IMR-90 (cell line): ENCODE measurements around the gene SMYD1. TPM values are rescaled to one million over a fixed set of nuclear protein-coding genes. Genes with fewer than 3 reads are reported as not detected.
"Not testable (repeated sequence)": the region's sequence is repeated elsewhere in the genome, so short reads cannot be mapped to it uniquely, and the experiment has no call there.

Experiments
- ATAC-seq: fragments of 200-7000 bp; cut with Tn5 transposase; 2 replicates; pipeline ENCODE4 v1.9.1; 2020; ENCODE audit warnings: low read depth, mild to moderate bottlenecking, moderate library complexity
- BruUV-seq: library from RNA; stranded (reverse); fragments of 400-500 nt; replicated peaks from 2 replicates; lab custom pipeline; 2021; lab: Mats Ljungman, UMichigan
- CTCF ChIA-PET: fragments of 300-600 bp; formaldehyde crosslinking; extraction: SDS; loops from one replicate; lab custom pipeline; 2021; ENCODE audit warnings: antibody characterized with exemption; lab: Yijun Ruan, JAX
- POLR2A ChIA-PET: fragments of 300-600 bp; sonication (Branson Sonifier 250); formaldehyde crosslinking; loops from one replicate; lab custom pipeline; 2022; ENCODE audit warnings: antibody characterized with exemption; ENCODE audit not compliant: unreplicated experiment; lab: Charles Lee
- DNase-seq: peaks from one replicate; pipeline ENCODE4 v3.0.0; 2013
- H2AFZ ChIP-seq: replicated peaks from 2 replicates; pipeline ENCODE3; 2013; ENCODE audit warnings: low read length, mild to moderate bottlenecking; ENCODE audit not compliant: poor library complexity
- H2AK5ac ChIP-seq: 2 replicates; pipeline ENCODE4 v1.6.1; 2013; ENCODE audit warnings: low read depth, low read length, inconsistent platforms
- H2AK9ac ChIP-seq: replicated peaks from 2 replicates; pipeline ENCODE3; 2013; ENCODE audit warnings: mild to moderate bottlenecking, low read depth, low read length, moderate library complexity; ENCODE audit not compliant: poor library complexity
- H2BK120ac ChIP-seq: 2 replicates; pipeline ENCODE4 v1.6.1; 2013; ENCODE audit warnings: low read depth, low read length, inconsistent platforms
- H2BK15ac ChIP-seq: 3 replicates; pipeline ENCODE4 v1.6.1; 2013; ENCODE audit warnings: low read depth, low read length, inconsistent platforms
- H2BK20ac ChIP-seq: 2 replicates; pipeline ENCODE4 v1.6.1; 2013; ENCODE audit warnings: low read depth, mild to moderate bottlenecking, inconsistent platforms, low read length, moderate library complexity
- H2BK5ac ChIP-seq: 2 replicates; pipeline ENCODE4 v1.6.1; 2013; ENCODE audit warnings: mild to moderate bottlenecking, low read depth, low read length, inconsistent platforms; ENCODE audit not compliant: poor library complexity, severe bottlenecking
- H3K14ac ChIP-seq: replicated peaks from 2 replicates; pipeline ENCODE4 v1.6.1; 2013; ENCODE audit warnings: low read depth, low read length, inconsistent platforms
- H3K18ac ChIP-seq: 2 replicates; pipeline ENCODE4 v1.6.1; 2013; ENCODE audit warnings: low read depth, low read length, control low read depth
- H3K23ac ChIP-seq: 2 replicates; pipeline ENCODE4 v1.6.1; 2013; ENCODE audit warnings: low read depth, low read length, inconsistent platforms
- H3K27ac ChIP-seq: 2 replicates; pipeline ENCODE4 v1.5.1; 2013; ENCODE audit warnings: mild to moderate bottlenecking, control low read depth, low read length; ENCODE audit not compliant: insufficient read depth
- H3K27me3 ChIP-seq: 2 replicates; pipeline ENCODE4 v1.6.1; 2013; ENCODE audit warnings: low read length; ENCODE audit not compliant: control insufficient read depth, insufficient read depth
- H3K36me3 ChIP-seq: 2 replicates; pipeline ENCODE4 v1.6.1; 2013; ENCODE audit warnings: low read length, mixed read lengths; ENCODE audit not compliant: control insufficient read depth, insufficient read depth
- H3K4ac ChIP-seq: 2 replicates; pipeline ENCODE4 v1.6.1; 2013; ENCODE audit warnings: low read depth, low read length, inconsistent platforms
- H3K4me1 ChIP-seq: 2 replicates; pipeline ENCODE4 v1.6.1; 2013; ENCODE audit warnings: low read length, mixed read lengths; ENCODE audit not compliant: control insufficient read depth, insufficient read depth
- H3K4me2 ChIP-seq: 2 replicates; pipeline ENCODE4 v1.6.1; 2013; ENCODE audit warnings: low read depth, mild to moderate bottlenecking, control low read depth, low read length, moderate library complexity
- H3K4me3 ChIP-seq: 2 replicates; pipeline ENCODE4 v1.5.1; 2013; ENCODE audit warnings: low read depth, mild to moderate bottlenecking, control low read depth, low read length, moderate library complexity; ENCODE audit not compliant: insufficient read depth
- H3K56ac ChIP-seq: 2 replicates; pipeline ENCODE4 v1.6.1; 2013; ENCODE audit warnings: low read length, inconsistent platforms; ENCODE audit not compliant: insufficient read depth; ENCODE audit errors: extremely low read depth
- H3K79me1 ChIP-seq, 2 experiments: 2 replicates each; pipeline ENCODE4 v1.6.1; 2013; ENCODE audit warnings: low read length in 2 of 2, inconsistent platforms in 1 of 2, low read depth in 1 of 2
- H3K9ac ChIP-seq: 2 replicates; pipeline ENCODE4 v1.6.1; 2013; ENCODE audit warnings: low read depth, low read length, control low read depth
- H3K9me1 ChIP-seq: 2 replicates; pipeline ENCODE4 v1.6.1; 2013; ENCODE audit warnings: low read length, inconsistent platforms; ENCODE audit not compliant: insufficient read depth
- H3K9me3 ChIP-seq: 2 replicates; pipeline ENCODE4 v1.6.1; 2013; ENCODE audit warnings: low read length; ENCODE audit not compliant: control insufficient read depth, insufficient read depth
- H4K20me1 ChIP-seq: 2 replicates; pipeline ENCODE4 v1.6.1; 2013; ENCODE audit warnings: low read length, inconsistent platforms; ENCODE audit not compliant: insufficient read depth
- H4K5ac ChIP-seq: 2 replicates; pipeline ENCODE4 v1.6.1; 2013; ENCODE audit warnings: mild to moderate bottlenecking, low read depth, low read length, control low read depth
- H4K8ac ChIP-seq, 2 experiments: 2 replicates each; pipeline ENCODE4 v1.6.1; 2013; ENCODE audit warnings: low read depth in 2 of 2, low read length in 2 of 2, control low read depth in 1 of 2, inconsistent platforms in 1 of 2
- H4K91ac ChIP-seq: 2 replicates; pipeline ENCODE4 v1.6.1; 2013; ENCODE audit warnings: low read depth, low read length, inconsistent platforms; ENCODE audit not compliant: insufficient read depth
- WGBS, 2 experiments: methylation state at CpG; one replicate each; pipeline versions ENCODE4 v1.1.5 to v1.1.7; 2013; ENCODE audit warnings: missing lambda C conversion rate in 2 of 2; ENCODE audit not compliant: insufficient read length in 1 of 2; ENCODE audit errors: extremely low coverage in 2 of 2; 5-methylcytosine and 5-hydroxymethylcytosine counted together
- dilution Hi-C: fragments of 300-500 bp; cut with HindIII; formaldehyde crosslinking; loops from one replicate; pipeline ENCODE4 v1.14.3; 2018; ENCODE audit warnings: low sequenced_read_pairs; ENCODE audit not compliant: unreplicated experiment
- in situ Hi-C: fragments of 300-500 bp; cut with MboI; formaldehyde crosslinking; loops from 3 replicates; pipeline ENCODE4 v1.14.3; 2019; ENCODE audit warnings: low sequenced_read_pairs, inconsistent platforms, mixed read lengths
- intact Hi-C: fragments of 100-400 bp; cut with micrococcal nuclease; formaldehyde crosslinking; loops from 2 replicates; pipeline ENCODE4 v1.10.0; 2022
- polyA plus RNA-seq, 3 experiments: library from polyadenylated mRNA; depleted of rRNA; stranded (reverse); fragments of >200 nt; gene quantifications; 2 replicates each; pipeline ENCODE4 v1.2.3, GENCODE V29; 2012; ENCODE audit warnings: low replicate concordance in 1 of 3
- total RNA-seq: library from RNA; depleted of rRNA; stranded (reverse); fragments of >200 nt; gene quantifications from 2 replicates; pipeline ENCODE4 v1.2.3, GENCODE V29; 2012

The SMYD1 gene
- total and polyA plus RNA-seq, 2 of the 4 experiments (the other 2 are of a cell fraction), result not detected

GRCh38 chr2:88045561-88045960, 22.1 kb upstream of the SMYD1 start:
- in situ Hi-C loops, ATAC-seq, H3K9me3 ChIP-seq, H3K27me3 ChIP-seq, H2AK9ac ChIP-seq, H2BK120ac ChIP-seq, BruUV-seq, POLR2A ChIA-PET, CTCF ChIA-PET, H3K4me3 ChIP-seq, intact Hi-C loops, H3K4me1 ChIP-seq, H2BK5ac ChIP-seq, H3K4ac ChIP-seq, dilution Hi-C loops, H3K23ac ChIP-seq, H2AFZ ChIP-seq, H4K5ac ChIP-seq, H3K18ac ChIP-seq, H3K9me1 ChIP-seq, DNase-seq, H3K9ac ChIP-seq, H2AK5ac ChIP-seq, H3K14ac ChIP-seq, H4K91ac ChIP-seq, H4K8ac ChIP-seq, H2BK15ac ChIP-seq, H2BK20ac ChIP-seq, H3K4me2 ChIP-seq, H3K27ac ChIP-seq, H3K56ac ChIP-seq: not testable (repeated sequence)
- peaks cover 13% of the 10 kb centered on the region for H3K36me3 ChIP-seq
- no CpG with 5 or more reads among the region's 6 CpGs for WGBS, 2 experiments
- peaks cover 31 to 55% of the 10 kb centered on the region in 2 experiments for H3K79me1 ChIP-seq
- peaks cover 17% of the 10 kb centered on the region; the same call in 1 of the 2 replicates for H4K20me1 ChIP-seq
